Measurements from ENCODE around the gene PTPN4. TPM values are rescaled to one million over a fixed set of nuclear protein-coding genes. Genes with fewer than 3 reads are reported as not detected.

PTPN4 gene
- total RNA-seq, 2 experiments from 2014 or later: 32.9 to 34.7 TPM

DNA sequence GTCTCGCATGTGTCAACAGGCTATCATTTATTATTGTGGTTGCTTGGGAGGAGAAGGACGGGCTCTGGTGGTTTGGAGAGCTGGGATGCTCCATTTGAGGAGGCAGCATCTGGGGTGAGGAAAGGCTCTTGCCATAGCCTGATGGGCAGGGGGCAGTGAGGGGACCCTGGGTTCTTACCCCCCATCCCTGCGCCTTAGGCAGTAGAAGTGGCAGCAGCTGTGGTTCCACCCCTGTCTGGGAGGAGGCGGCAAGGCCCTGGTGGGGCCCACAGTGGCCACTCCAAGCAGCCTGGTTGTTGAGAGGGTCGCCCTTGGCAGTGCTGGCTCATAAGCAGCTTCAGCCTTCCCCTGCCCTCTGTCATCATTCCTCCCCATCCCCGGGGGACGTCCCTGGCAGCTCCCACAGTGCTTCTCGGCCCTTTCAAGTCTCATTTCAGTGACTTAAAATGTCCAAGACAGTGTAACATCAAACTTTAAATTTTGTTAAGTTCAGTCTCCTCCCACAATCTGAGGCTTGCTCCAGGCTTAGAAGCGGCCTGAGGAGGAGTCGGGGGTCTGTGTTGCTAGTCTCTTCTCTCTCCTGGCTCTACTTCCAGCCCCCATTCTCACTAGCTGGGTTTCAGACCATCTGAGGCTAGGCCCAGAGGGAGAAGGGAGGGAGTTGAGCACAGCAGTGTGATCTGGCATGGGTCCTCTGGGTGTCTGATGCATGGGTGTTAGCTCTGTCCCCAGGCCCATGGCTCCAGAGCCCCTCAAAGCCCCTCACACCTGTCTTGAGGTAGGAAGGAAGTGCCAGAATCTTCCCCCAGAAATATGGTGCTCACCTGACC is 34.9 kb upstream of the PTPN4 start:
- Mint-ChIP-seq H3K27ac (no peak overlapping the region), H3K36me3 (no peaks in the 10 kb centered on the region), H3K9me3 (no peaks in the 10 kb centered on the region), H3K4me1 (peaks cover 7% of the 10 kb centered on the region), H3K4me3 (no peak overlapping the region), H3K27me3 (no peaks in the 10 kb centered on the region)
- no peak for DNase-seq

DNA sequence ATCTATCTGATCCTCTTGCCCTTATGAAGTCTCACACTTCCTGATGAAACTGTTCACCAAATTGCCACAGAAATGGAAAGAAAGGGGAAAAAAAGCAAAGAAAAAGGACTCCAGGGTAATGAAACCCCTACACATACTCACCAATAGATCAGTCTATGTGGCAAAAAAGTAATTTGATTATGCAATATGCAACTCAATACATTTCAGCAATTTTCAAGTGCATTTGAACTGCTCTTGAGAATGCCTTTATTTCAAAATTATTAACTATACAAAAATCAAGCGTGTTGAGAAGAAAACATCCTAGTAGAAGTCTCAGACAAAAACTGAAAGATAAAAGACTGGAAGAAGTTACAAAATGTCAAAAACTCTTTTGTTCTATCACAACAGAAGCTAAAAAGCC is 32.2 kb upstream of the PTPN4 start:
- no peak overlapping the region for H3K27ac Mint-ChIP-seq
- H3K27me3 Mint-ChIP-seq: no peaks in the 10 kb centered on the region
- no peak overlapping the region for H3K4me3 Mint-ChIP-seq
- peaks cover 7% of the 10 kb centered on the region for H3K4me1 Mint-ChIP-seq
- no peak for DNase-seq
- no peaks in the 10 kb centered on the region for H3K9me3 Mint-ChIP-seq
- no peaks in the 10 kb centered on the region for H3K36me3 Mint-ChIP-seq

DNA sequence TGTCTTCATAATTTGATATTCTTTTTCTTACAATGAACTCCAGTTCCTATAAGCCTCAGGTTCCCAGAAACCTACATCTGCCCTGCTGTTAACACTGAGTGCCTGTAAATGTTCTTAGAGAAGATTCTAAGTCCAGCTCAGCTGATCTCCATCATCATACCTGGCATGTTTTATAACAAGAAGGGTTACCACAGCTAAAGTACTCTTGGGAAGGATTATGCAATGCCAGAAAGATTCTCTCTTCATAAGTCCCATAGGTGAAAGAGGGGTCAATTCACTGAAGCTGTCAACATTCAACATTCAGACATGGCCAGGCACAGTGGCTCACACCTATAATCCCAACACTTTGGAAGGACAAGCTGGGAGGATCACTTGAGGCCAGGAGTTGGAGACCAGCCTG is 31.3 kb upstream of the PTPN4 start:
- no peaks in the 10 kb centered on the region for H3K36me3 Mint-ChIP-seq
- no peak overlapping the region for H3K27ac Mint-ChIP-seq
- H3K27me3 Mint-ChIP-seq: no peaks in the 10 kb centered on the region
- no peak for DNase-seq
- no peaks in the 10 kb centered on the region for H3K9me3 Mint-ChIP-seq
- peaks cover 6% of the 10 kb centered on the region for H3K4me1 Mint-ChIP-seq
- no peak overlapping the region for H3K4me3 Mint-ChIP-seq

DNA sequence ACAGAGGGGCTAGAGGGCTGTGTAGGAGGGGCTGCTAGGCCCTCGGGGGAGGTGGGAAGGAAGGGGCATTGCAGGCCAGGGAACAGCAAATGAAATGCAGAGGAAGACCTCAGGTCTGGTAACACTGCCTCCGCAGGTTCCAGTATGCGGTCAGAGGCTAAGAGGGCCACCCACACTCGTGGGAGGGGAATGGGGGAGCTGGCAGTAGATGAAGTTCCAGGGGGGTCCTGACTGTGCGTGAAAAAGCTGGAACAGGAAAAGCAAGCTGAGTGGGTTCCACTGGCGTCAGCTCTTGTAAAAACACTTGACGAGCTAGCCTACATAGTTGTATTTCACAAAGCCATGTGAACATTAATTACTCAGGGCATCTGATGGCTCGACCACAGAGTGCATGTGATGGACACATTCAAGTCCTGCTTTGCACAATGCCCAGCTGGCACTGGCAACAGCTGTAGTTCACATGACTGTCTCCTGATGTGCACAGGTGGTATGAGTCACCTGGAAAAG is 29.0 kb upstream of the PTPN4 start:
- no peak overlapping the region for H3K27ac Mint-ChIP-seq
- H3K9me3 Mint-ChIP-seq: no peaks in the 10 kb centered on the region
- H3K36me3 Mint-ChIP-seq: no peaks in the 10 kb centered on the region
- no peaks in the 10 kb centered on the region for H3K4me1 Mint-ChIP-seq
- no peak overlapping the region for H3K4me3 Mint-ChIP-seq
- no peak for DNase-seq
- no peaks in the 10 kb centered on the region for H3K27me3 Mint-ChIP-seq

DNA sequence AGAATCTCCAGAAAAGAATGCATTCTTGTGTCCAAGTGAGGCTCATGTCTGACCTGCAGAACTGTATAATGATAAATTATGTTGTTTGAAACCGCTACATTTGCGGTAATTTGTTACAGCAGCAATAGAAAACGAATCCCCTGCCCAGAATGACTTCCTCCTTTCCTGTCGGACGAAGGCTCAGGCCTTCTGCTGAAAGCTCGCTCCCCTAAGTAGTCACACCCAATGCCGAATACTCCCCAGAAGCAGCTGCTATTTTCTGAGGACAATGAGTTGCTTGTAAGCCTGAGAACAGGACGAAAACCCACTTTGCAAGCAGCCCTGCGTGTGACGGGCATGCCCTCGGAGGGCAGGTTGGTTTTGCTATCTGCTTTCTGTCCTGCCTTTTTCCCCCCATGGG is 27.7 kb upstream of the PTPN4 start:
- no peak overlapping the region for H3K27ac Mint-ChIP-seq
- H3K4me3 Mint-ChIP-seq: no peak overlapping the region
- H3K4me1 Mint-ChIP-seq: no peaks in the 10 kb centered on the region
- H3K36me3 Mint-ChIP-seq: no peaks in the 10 kb centered on the region
- H3K9me3 Mint-ChIP-seq: no peaks in the 10 kb centered on the region
- H3K27me3 Mint-ChIP-seq: no peaks in the 10 kb centered on the region
- DNase-seq: no peak

DNA sequence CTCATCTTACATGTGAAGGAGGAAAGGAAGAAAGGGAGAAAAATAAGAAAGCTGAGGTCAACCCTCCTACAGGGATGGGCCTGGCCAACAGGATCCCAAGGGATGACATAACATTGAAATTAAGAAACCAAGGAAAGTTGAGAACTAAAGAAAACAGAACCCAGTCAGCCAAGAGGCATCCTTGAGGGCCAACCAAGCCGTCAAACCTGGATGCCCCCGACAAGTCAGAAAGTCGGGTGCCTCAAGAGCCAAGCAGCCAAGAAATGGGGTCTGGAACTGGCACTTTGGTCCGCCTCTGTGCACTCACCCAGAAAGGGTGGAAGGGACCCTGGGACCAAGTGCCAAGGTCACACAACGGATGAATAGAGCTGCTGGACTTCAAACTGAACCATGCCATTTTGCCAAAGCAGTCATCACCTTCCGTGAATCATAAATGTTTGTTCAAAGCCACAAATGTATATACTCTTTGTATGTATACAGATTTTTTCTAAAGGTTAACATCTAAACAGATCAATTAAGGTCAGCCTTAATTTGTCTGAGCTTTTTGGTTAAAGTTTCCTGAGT is 27.0 kb upstream of the PTPN4 start:
- Mint-ChIP-seq H3K36me3 (no peaks in the 10 kb centered on the region), H3K27ac (no peak overlapping the region), H3K9me3 (no peaks in the 10 kb centered on the region), H3K27me3 (no peaks in the 10 kb centered on the region), H3K4me3 (no peak overlapping the region), H3K4me1 (no peaks in the 10 kb centered on the region)
- DNase-seq: no peak

DNA sequence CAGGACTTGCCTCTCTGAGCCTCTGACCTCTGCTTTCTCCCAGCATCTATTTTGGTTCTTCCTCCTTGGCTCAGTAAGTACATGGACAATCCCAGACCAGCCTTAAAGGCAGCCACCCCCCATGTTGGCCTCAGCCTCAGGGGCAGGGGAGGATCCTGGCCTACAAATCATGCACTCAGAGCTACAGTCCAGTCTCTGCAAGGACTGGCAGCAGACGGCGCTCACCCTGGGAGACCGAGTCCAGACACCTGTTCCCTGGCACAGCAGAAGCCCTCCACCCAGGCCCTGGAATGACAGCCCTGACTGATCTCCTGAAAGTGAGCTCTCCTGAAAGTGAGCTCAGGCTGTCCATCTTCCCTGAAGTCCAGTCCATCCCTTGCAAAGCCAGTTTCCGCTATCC is 25.7 kb upstream of the PTPN4 start:
- Mint-ChIP-seq H3K27ac (no peak overlapping the region), H3K27me3 (no peaks in the 10 kb centered on the region), H3K4me3 (no peak overlapping the region), H3K4me1 (no peaks in the 10 kb centered on the region), H3K36me3 (no peaks in the 10 kb centered on the region), H3K9me3 (no peaks in the 10 kb centered on the region)
- no peak for DNase-seq

DNA sequence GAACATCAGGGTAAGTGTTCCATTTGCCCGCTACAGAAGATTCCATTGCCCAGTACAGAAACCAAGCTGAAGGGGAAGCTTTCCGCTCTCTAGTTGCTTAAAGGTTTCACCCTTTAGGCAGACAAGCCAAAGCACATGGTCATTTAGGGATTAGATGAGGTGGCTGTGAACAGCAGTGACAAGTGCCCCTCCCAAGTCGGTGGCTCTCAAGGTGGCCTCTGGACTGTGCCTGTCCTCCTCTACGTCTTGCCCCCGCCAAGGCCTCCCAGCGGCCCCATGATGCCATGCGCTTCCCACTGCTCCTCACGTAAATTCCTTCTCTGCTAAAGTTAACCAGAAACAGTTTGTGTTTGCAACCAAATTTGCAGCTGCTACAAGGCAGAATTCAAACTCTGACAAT is 24.2 kb upstream of the PTPN4 start:
- Mint-ChIP-seq H3K9me3 (no peaks in the 10 kb centered on the region), H3K4me1 (no peaks in the 10 kb centered on the region), H3K27me3 (no peaks in the 10 kb centered on the region)

DNA sequence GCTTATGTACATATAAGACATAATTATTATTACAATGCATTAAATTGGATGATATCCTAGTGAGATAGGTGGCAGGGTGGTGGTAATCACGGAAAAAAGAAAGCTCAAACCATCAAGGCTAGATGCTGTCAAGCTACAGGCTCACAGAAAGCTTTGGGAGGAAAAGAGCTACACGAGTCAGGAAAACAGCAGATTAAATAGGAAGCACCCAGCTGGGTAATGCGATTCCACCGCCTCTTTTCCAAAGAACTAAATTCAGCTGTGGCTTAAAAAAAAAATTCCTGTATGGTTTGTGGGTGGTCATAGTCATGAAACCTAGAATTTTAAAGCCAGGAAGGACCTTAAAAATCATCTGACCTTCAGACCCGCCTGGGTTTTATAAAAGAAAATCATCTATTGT is 23.7 kb upstream of the PTPN4 start:
- H3K4me3 Mint-ChIP-seq: no peak overlapping the region
- DNase-seq: no peak
- H3K27ac Mint-ChIP-seq: no peak overlapping the region
- H3K9me3 Mint-ChIP-seq: no peaks in the 10 kb centered on the region
- no peaks in the 10 kb centered on the region for H3K27me3 Mint-ChIP-seq
- H3K36me3 Mint-ChIP-seq: no peaks in the 10 kb centered on the region
- no peaks in the 10 kb centered on the region for H3K4me1 Mint-ChIP-seq

More for the DNA sequence above, 24.2 kb upstream of the PTPN4 start:
- Mint-ChIP-seq H3K27ac (no peak overlapping the region), H3K4me3 (no peak overlapping the region), H3K36me3 (no peaks in the 10 kb centered on the region)
- DNase-seq: no peak

DNA sequence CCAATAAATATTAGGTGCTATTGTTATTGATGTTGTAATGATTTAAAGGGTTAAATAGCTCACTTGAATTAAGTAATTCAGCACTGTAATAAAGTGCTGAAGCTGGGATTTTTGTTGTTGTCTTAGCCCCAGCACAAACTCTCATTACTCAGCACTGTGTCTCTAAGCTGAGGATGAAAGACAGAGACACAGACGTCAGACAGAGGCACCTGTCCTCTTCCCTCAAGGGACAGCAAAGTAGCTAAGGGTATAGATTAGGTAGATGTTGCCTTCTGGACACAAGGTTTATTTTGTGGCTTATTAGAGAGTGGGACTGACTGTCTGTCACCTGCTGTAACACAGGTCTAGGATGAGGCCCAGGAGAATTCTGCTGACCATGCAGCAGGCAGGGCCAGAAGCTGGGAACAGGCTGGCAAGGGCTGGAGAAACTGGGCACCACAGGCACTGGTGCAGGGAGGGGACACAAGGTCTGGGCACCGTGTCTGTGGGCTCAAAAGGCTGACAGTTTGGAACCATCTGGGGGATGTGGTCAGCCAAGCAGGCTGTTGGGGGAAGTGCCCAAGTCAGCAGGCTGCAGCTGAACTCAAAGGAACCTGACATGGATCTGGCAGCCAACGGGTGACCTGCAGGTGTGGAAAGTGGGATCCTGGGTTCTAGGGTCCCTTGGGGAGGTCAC is 20.0 kb upstream of the PTPN4 start:
- Mint-ChIP-seq H3K4me1 (no peaks in the 10 kb centered on the region), H3K9me3 (no peaks in the 10 kb centered on the region), H3K27ac (no peak overlapping the region), H3K36me3 (no peaks in the 10 kb centered on the region), H3K4me3 (no peak overlapping the region), H3K27me3 (no peaks in the 10 kb centered on the region)
- DNase-seq: no peak

DNA sequence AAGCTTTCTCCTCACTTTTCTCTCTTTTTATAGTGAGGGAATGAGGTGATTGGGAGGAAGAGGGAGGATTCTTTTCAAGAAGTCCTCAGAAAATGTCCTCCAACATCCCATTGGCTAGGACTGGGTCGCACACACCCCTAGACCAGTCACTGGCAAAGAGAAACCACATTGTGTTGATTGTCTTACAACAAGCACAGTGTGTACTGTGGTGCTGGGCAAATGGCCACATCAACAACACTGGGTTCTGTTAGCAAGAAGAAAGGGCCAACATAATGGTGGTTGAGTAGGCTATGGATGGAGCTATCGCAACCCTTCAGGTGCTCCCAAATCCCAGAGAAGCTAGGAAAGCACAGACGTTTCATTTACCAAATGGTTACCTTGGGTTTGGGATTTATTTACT is 18.7 kb upstream of the PTPN4 start:
- Mint-ChIP-seq H3K4me1 (no peaks in the 10 kb centered on the region), H3K27me3 (no peaks in the 10 kb centered on the region), H3K4me3 (no peak overlapping the region), H3K9me3 (no peaks in the 10 kb centered on the region), H3K36me3 (no peaks in the 10 kb centered on the region), H3K27ac (no peak overlapping the region)
- DNase-seq: no peak

DNA sequence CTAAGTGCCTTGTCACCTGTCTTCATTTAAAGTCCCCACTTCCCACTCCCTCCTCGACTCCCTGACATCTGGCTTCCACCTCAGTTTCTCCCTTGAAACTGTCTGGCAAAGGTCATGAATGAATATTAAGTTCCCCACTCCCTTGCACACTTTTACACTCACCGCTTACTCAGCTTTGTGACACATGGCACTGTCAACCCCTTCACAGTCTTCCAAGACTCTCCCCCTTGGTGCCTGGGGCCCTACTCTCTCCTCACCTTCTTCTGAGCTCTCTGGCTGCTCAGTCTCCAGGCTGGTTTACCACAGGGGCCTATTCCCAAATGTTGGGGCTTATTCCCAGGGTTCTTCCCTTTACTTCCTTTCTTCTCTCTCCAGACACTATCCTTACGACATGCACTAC is 17.9 kb upstream of the PTPN4 start:
- Mint-ChIP-seq H3K27me3 (no peaks in the 10 kb centered on the region), H3K9me3 (no peaks in the 10 kb centered on the region), H3K4me3 (no peak overlapping the region), H3K36me3 (no peaks in the 10 kb centered on the region), H3K4me1 (no peaks in the 10 kb centered on the region), H3K27ac (no peak overlapping the region)
- DNase-seq: no peak

DNA sequence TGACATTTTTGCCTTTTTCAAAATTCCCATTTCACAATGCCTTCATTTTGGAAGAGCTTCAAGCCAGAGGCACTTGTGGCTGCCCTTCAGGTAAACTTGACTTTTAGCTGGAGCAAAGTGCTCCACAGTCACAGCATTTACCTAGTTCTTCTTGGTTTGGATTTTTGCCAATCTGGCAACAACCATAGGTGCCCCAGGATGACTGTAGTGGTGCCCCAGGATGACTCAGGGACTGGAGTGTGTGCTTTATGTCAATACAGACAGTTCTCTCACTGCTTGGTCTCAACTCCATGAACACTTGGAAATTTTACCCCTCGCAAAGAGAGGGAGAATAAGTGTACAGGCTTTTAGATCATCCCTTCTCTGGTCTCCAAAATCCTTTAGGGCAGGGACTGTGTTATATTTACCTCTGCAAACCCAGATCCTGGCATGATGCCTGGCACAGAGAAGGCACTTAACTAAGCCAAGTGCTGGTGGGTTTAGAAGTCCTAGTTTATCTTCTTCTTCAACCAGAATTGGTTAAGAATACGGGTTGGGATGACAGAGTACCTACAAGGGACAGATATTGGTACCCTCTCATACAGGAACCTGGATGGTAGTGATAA is 15.3 kb upstream of the PTPN4 start:
- Mint-ChIP-seq H3K27me3 (no peaks in the 10 kb centered on the region), H3K4me1 (no peaks in the 10 kb centered on the region), H3K27ac (no peak overlapping the region), H3K36me3 (no peaks in the 10 kb centered on the region), H3K9me3 (no peaks in the 10 kb centered on the region), H3K4me3 (no peak overlapping the region)
- DNase-seq: no peak

DNA sequence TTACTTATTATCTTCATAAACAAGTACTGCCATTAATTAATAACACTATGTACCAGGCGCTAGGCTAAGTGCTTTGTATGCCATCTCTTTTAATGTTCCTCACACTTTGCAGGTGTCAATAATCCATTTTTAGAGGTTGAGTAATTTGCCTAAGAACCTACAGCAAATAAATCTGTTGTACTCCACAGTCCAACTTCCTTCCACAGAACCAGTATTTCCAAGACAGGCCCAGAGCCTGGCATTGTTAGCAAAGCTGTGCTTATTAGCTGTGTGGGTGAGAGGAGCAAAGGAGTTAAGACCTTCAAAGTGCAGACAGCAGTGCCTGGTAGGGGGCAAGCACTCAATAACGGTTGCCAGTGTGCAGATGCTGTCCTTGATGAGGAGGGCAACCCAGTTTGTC is 14.2 kb upstream of the PTPN4 start:
- no peak overlapping the region for H3K27ac Mint-ChIP-seq
- DNase-seq: no peak
- H3K36me3 Mint-ChIP-seq: no peaks in the 10 kb centered on the region
- H3K4me3 Mint-ChIP-seq: no peak overlapping the region
- no peaks in the 10 kb centered on the region for H3K9me3 Mint-ChIP-seq
- no peaks in the 10 kb centered on the region for H3K4me1 Mint-ChIP-seq
- H3K27me3 Mint-ChIP-seq: no peaks in the 10 kb centered on the region
